ENCODE measurements around the gene CALHM6. TPM values are rescaled to one million over a fixed set of nuclear protein-coding genes. Genes with fewer than 3 reads are reported as not detected.

The CALHM6 gene
- total and polyA plus RNA-seq, 12 donors, result 1.1 to 55.3 (median 6.5) TPM

- intact Hi-C loops (cut with DNase I), result no loop called here
- peak overlapping the region in 1 of 5 donors; percentile 23 for H3K27ac ChIP-seq
- 7 to 14% (median 8%) methylated on average over 2 of the region's 2 CpGs for WGBS, 4 donors
- DNase-seq, result peak in 3 of 7 donors; percentile 40 to 47 (median 43)
- H3K4me1 ChIP-seq (replicated peaks in 1 of 2), result peaks cover 3 to 16% of the 10 kb centered on the region in 2 donors
- H3K27me3 ChIP-seq, result no peaks in the 10 kb centered on the region
- H3K36me3 ChIP-seq (replicated peaks in 1 of 2), result no peaks in the 10 kb centered on the region
- H3K9me3 ChIP-seq (replicated peaks in 1 of 3), result no peaks in the 10 kb centered on the region
- H3K4me3 ChIP-seq, result no peak overlapping the region
- TF ChIP-seq POLR2A (IDR thresholded peaks at IDR 0.05), result no peak
- no peak for TF ChIP-seq CTCF (IDR thresholded peaks at IDR 0.05)
These were observed 13.6 kb upstream of the CALHM6 start for GRCh38 chr6:116447496-116448011.

- H3K9me3 ChIP-seq (replicated peaks in 1 of 3), result no peaks in the 10 kb centered on the region
- no peak for DNase-seq
- 81 to 88% (median 86%) methylated on average over 1 of the region's 1 CpG for WGBS, 4 donors
- intact Hi-C loops (cut with DNase I), result no loop called here
- H3K4me1 ChIP-seq (replicated peaks in 1 of 2), result peaks cover 3 to 16% of the 10 kb centered on the region in 2 donors
- H3K27ac ChIP-seq, result no peak overlapping the region
- no peaks in the 10 kb centered on the region for H3K27me3 ChIP-seq
- H3K4me3 ChIP-seq, result no peak overlapping the region
- H3K36me3 ChIP-seq (replicated peaks in 1 of 2), result no peaks in the 10 kb centered on the region
- TF ChIP-seq POLR2A (IDR thresholded peaks at IDR 0.05) (no peak), CTCF (IDR thresholded peaks at IDR 0.05) (no peak)
These were observed 11.6 kb upstream of the CALHM6 start for GRCh38 chr6:116449565-116449964.

GRCh38 chr6:116450185-116450710 is 10.9 kb upstream of the CALHM6 start:
- Histone ChIP-seq H3K4me1 (replicated peaks in 1 of 2) (peaks cover 3 to 16% of the 10 kb centered on the region in 2 donors), H3K4me3 (no peak overlapping the region), H3K9me3 (replicated peaks in 1 of 3) (no peaks in the 10 kb centered on the region), H3K27me3 (no peaks in the 10 kb centered on the region), H3K36me3 (replicated peaks in 1 of 2) (no peaks in the 10 kb centered on the region), H3K27ac (no peak overlapping the region)
- intact Hi-C loops (cut with DNase I), result no loop called here
- WGBS, 4 donors, result 76 to 89% (median 82%) methylated on average over 1 of the region's 1 CpG
- TF ChIP-seq CTCF (IDR thresholded peaks at IDR 0.05) (no peak), POLR2A (IDR thresholded peaks at IDR 0.05) (no peak)
- DNase-seq, result no peak

- WGBS, 4 donors, result 73 to 79% (median 78%) methylated on average over 9 of the region's 9 CpGs
- TF ChIP-seq CTCF (IDR thresholded peaks at IDR 0.05) (no peak), POLR2A (IDR thresholded peaks at IDR 0.05) (no peak)
- H3K9me3 ChIP-seq (replicated peaks in 1 of 3), result no peaks in the 10 kb centered on the region
- peaks cover 3 to 16% of the 10 kb centered on the region in 2 donors for H3K4me1 ChIP-seq (replicated peaks in 1 of 2)
- no peak overlapping the region for H3K4me3 ChIP-seq
- intact Hi-C loops (cut with DNase I), result no loop called here
- no peak for DNase-seq
- no peaks in the 10 kb centered on the region for H3K27me3 ChIP-seq
- peak overlapping the region in 1 of 5 donors; percentile 53 for H3K27ac ChIP-seq
- H3K36me3 ChIP-seq (replicated peaks in 1 of 2), result no peaks in the 10 kb centered on the region
These were observed 10.1 kb upstream of the CALHM6 start for GRCh38 chr6:116450769-116451740.
